ENCODE measurements around the gene SMURF2.
A peak's percentile ranks its signal among the peaks of the same experiment; 100 is the strongest.

Gene SMURF2

GRCh38 chr17:64502021-64502420, 160.1 kb downstream of the SMURF2 start:
- peak in 1 of 2 donors; percentile 24 for DNase-seq

- peak in 1 of 2 donors; percentile 26 for DNase-seq
Measured at GRCh38 chr17:64500862-64501765, 161.0 kb downstream of the SMURF2 start.

- peak in 1 of 2 donors; percentile 17 for DNase-seq
Measured at GRCh38 chr17:64500487-64500859, 161.6 kb downstream of the SMURF2 start.

- peak in 1 of 2 donors; percentile 28 for DNase-seq
Measured at GRCh38 chr17:64499805-64500486, 162.2 kb downstream of the SMURF2 start.

GRCh38 chr17:64498308-64499203, 163.6 kb downstream of the SMURF2 start:
- peak in 1 of 2 donors; percentile 32 for DNase-seq

- no peak for DNase-seq
Measured at GRCh38 chr17:64497565-64498035, 164.5 kb downstream of the SMURF2 start.

GRCh38 chr17:64496786-64497564, 165.1 kb downstream of the SMURF2 start, which contains the start of gene POLG2:
POLG2 (minus strand) TSS chr17:64497054; CDS start chr17:64496968, 86 bp downstream.
- peak; percentile 96 for DNase-seq

GRCh38 chr17:64496348-64496785, 165.7 kb downstream of the SMURF2 start:
- no peak for DNase-seq

Data from CD4-positive, alpha-beta T cell treated with Interleukin-4 for 1 hour (primary cell).